ENCODE measurements around the gene SLC43A2. TPM values are rescaled to one million over a fixed set of nuclear protein-coding genes. Genes with fewer than 3 reads are reported as not detected.

Gene SLC43A2
- total RNA-seq, 1 donor from 2014 or later = 39.9 TPM

GRCh38 chr17:1605681-1606351 is 22.8 kb downstream of the SLC43A2 start:
- no peak for DNase-seq
- Histone ChIP-seq H3K9me3 (no peaks in the 10 kb centered on the region), H3K36me3 (peaks cover 7% of the 10 kb centered on the region), H3K4me3 (no peak overlapping the region), H3K27ac (peak overlapping the region; percentile 55), H3K27me3 (no peaks in the 10 kb centered on the region), H3K4me1 (peaks cover 11% of the 10 kb centered on the region)
- no peak for TF ChIP-seq CTCF (IDR thresholded peaks at IDR 0.05)
- ATAC-seq = no peak
- intact Hi-C loops (cut with DNase I) = no loop called here

GRCh38 chr17:1604831-1605528 is 23.7 kb downstream of the SLC43A2 start:
- intact Hi-C loops (cut with DNase I) = no loop called here
- no peaks in the 10 kb centered on the region for H3K9me3 ChIP-seq

GRCh38 chr17:1601571-1601970 is 27.1 kb downstream of the SLC43A2 start:
- DNase-seq = no peak
- H3K27me3 ChIP-seq = no peaks in the 10 kb centered on the region
- no peak overlapping the region for H3K27ac ChIP-seq
- TF ChIP-seq CTCF (IDR thresholded peaks at IDR 0.05) = no peak
- H3K36me3 ChIP-seq = no peaks in the 10 kb centered on the region
- no peaks in the 10 kb centered on the region for H3K9me3 ChIP-seq
- H3K4me1 ChIP-seq = peaks cover 9% of the 10 kb centered on the region
- intact Hi-C loops (cut with DNase I) = no loop called here
- ATAC-seq = no peak
- no peak overlapping the region for H3K4me3 ChIP-seq

More at GRCh38 chr17:1604831-1605528, 23.7 kb downstream of the SLC43A2 start:
- DNase-seq (no peak), ATAC-seq (no peak)
- TF ChIP-seq CTCF (IDR thresholded peaks at IDR 0.05) = no peak
- Histone ChIP-seq H3K27me3 (no peaks in the 10 kb centered on the region), H3K27ac (peak overlapping the region; percentile 42), H3K36me3 (peaks cover 7% of the 10 kb centered on the region), H3K4me3 (no peak overlapping the region), H3K4me1 (peaks cover 11% of the 10 kb centered on the region)

- intact Hi-C loops (cut with DNase I) = no loop called here
- Histone ChIP-seq H3K27ac (peak overlapping the region; percentile 71), H3K36me3 (no peaks in the 10 kb centered on the region), H3K9me3 (no peaks in the 10 kb centered on the region), H3K4me3 (no peak overlapping the region), H3K27me3 (no peaks in the 10 kb centered on the region), H3K4me1 (no peaks in the 10 kb centered on the region)
- DNase-seq = no peak
- peak; percentile 29 for ATAC-seq
- no peak for TF ChIP-seq CTCF (IDR thresholded peaks at IDR 0.05)
Observed at GRCh38 chr17:1598399-1599095, 30.1 kb downstream of the SLC43A2 start.

GRCh38 chr17:1597861-1598342 is 30.7 kb downstream of the SLC43A2 start:
- Histone ChIP-seq H3K4me1 (no peaks in the 10 kb centered on the region), H3K27me3 (no peaks in the 10 kb centered on the region), H3K9me3 (no peaks in the 10 kb centered on the region), H3K36me3 (peaks cover 4% of the 10 kb centered on the region), H3K27ac (peak overlapping the region; percentile 71), H3K4me3 (no peak overlapping the region)
- ATAC-seq = peak; percentile 89
- intact Hi-C loops (cut with DNase I) = no loop called here
- no peak for DNase-seq
- TF ChIP-seq CTCF (IDR thresholded peaks at IDR 0.05) = no peak
